ENCODE results near the gene CD9. TPM values are rescaled to one million over a fixed set of nuclear protein-coding genes. Genes with fewer than 3 reads are reported as not detected.

CD9 gene
- total RNA-seq, 1 donor from 2014 or later: 55.5 TPM

GRCh38 chr12:6278439-6279255 is 78.4 kb downstream of the CD9 start:
- H3K27me3 ChIP-seq (ENCODE audit: low read depth): peaks cover 6% of the 10 kb centered on the region
- intact Hi-C loops (cut with micrococcal nuclease): loop anchor here (5.0 kb wide), 1 partner anchor 211 kb away; no protein-coding TSS in a partner anchor
- H3K4me3 ChIP-seq: peak overlapping the region; percentile 69
- peak; percentile 96 for TF ChIP-seq CTCF (IDR thresholded peaks at IDR 0.05; ENCODE audit: borderline replicate concordance)
- no peaks in the 10 kb centered on the region for H3K36me3 ChIP-seq
- peak; percentile 83 for DNase-seq
- H3K9me3 ChIP-seq (replicated peaks): no peaks in the 10 kb centered on the region
- peak overlapping the region; percentile 91 for H3K27ac ChIP-seq (replicated peaks)
- peaks cover 47% of the 10 kb centered on the region for H3K4me1 ChIP-seq

GRCh38 chr12:6279256-6279628 is 79.0 kb downstream of the CD9 start:
- Histone ChIP-seq H3K4me1 (peaks cover 41% of the 10 kb centered on the region), H3K27me3 (ENCODE audit: low read depth) (peaks cover 6% of the 10 kb centered on the region), H3K27ac (replicated peaks) (peak overlapping the region; percentile 91), H3K9me3 (replicated peaks) (no peaks in the 10 kb centered on the region), H3K36me3 (no peaks in the 10 kb centered on the region), H3K4me3 (peak overlapping the region; percentile 69)
- intact Hi-C loops (cut with micrococcal nuclease): loop anchor here (5.0 kb wide), 1 partner anchor 212 kb away; no protein-coding TSS in a partner anchor
- no peak for TF ChIP-seq CTCF (IDR thresholded peaks at IDR 0.05; ENCODE audit: borderline replicate concordance)
- no peak for DNase-seq

GRCh38 chr12:6279631-6280030 is 79.4 kb downstream of the CD9 start:
- Histone ChIP-seq H3K27ac (replicated peaks) (peak overlapping the region; percentile 91), H3K4me1 (peaks cover 37% of the 10 kb centered on the region), H3K4me3 (no peak overlapping the region), H3K9me3 (replicated peaks) (no peaks in the 10 kb centered on the region), H3K27me3 (ENCODE audit: low read depth) (peaks cover 6% of the 10 kb centered on the region), H3K36me3 (no peaks in the 10 kb centered on the region)
- no peak for TF ChIP-seq CTCF (IDR thresholded peaks at IDR 0.05; ENCODE audit: borderline replicate concordance)
- DNase-seq: no peak
- intact Hi-C loops (cut with micrococcal nuclease): loop anchor here (5.0 kb wide), 1 partner anchor 212 kb away; no protein-coding TSS in a partner anchor

- peaks cover 6% of the 10 kb centered on the region for H3K27me3 ChIP-seq (ENCODE audit: low read depth)
- no peak for DNase-seq
- no peak for TF ChIP-seq CTCF (IDR thresholded peaks at IDR 0.05; ENCODE audit: borderline replicate concordance)
- H3K4me1 ChIP-seq: peaks cover 38% of the 10 kb centered on the region
- intact Hi-C loops (cut with micrococcal nuclease): no loop called here
- H3K36me3 ChIP-seq: no peaks in the 10 kb centered on the region
- H3K4me3 ChIP-seq: no peak overlapping the region
- H3K9me3 ChIP-seq (replicated peaks): no peaks in the 10 kb centered on the region
- peak overlapping the region; percentile 91 for H3K27ac ChIP-seq (replicated peaks)
These were observed 79.9 kb downstream of the CD9 start for GRCh38 chr12:6280053-6280469.

- Histone ChIP-seq H3K36me3 (no peaks in the 10 kb centered on the region), H3K9me3 (replicated peaks) (no peaks in the 10 kb centered on the region), H3K27me3 (ENCODE audit: low read depth) (peaks cover 6% of the 10 kb centered on the region), H3K4me1 (peaks cover 40% of the 10 kb centered on the region), H3K4me3 (no peak overlapping the region), H3K27ac (replicated peaks) (peak overlapping the region; percentile 91)
- TF ChIP-seq CTCF (IDR thresholded peaks at IDR 0.05; ENCODE audit: borderline replicate concordance): no peak
- no peak for DNase-seq
- intact Hi-C loops (cut with micrococcal nuclease): no loop called here
These were observed 80.5 kb downstream of the CD9 start for GRCh38 chr12:6280672-6281071.

All from left ventricle myocardium inferior (tissue), 1 donor.